ENCODE data around the gene GNGT2.

The GNGT2 gene

GRCh38 chr17:49227436-49228261, 17.3 kb upstream of the GNGT2 start:
- Histone ChIP-seq H3K36me3 (ENCODE audit: control insufficient read depth, low read depth, low read length) (no peaks in the 10 kb centered on the region), H3K4me3 (ENCODE audit: low read length) (no peak overlapping the region), H3K27me3 (ENCODE audit: control insufficient read depth, insufficient read depth, low read length) (peaks cover 92% of the 10 kb centered on the region), H3K9me3 (ENCODE audit: control insufficient read depth, low read depth, low read length) (no peaks in the 10 kb centered on the region), H3K4me1 (ENCODE audit: control insufficient read depth, low read depth, low read length) (peaks cover 5% of the 10 kb centered on the region), H3K9ac (ENCODE audit: low read length) (no peak overlapping the region), H3K27ac (ENCODE audit: low read length) (no peak overlapping the region)

DNA sequence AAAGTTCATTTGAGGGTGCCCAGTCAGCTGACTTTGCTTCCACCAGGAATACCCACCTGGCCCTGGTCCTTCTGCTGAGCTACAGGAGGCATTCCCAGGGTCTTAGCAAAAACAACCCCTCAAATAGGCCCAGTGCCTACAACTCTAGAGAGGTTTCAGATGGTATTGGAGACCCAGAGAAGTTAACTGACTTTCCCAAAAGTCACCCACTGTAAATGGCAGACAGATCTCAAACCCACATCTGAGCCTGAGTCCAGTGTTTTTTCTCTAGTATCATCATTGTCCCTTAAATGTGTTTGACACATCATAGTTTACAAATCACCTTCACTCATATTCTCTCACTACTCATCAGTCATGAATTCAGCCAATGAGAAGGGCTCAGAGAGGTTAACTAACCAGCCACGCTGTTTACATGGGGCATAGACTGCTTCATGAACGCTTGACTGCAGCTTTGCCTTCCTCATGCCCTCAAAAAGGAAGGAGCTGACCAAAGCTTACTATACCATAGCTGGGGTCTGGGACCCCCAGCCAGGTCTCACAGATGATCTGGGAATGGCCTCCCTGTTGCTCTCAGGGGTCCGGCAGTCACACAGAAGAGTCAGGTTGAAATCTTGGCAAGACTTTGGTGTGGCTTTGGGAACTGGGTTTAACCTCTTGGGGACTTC, 16.5 kb upstream of the GNGT2 start:
- H3K27me3 ChIP-seq (ENCODE audit: control insufficient read depth, insufficient read depth, low read length), result peaks cover 98% of the 10 kb centered on the region
- no peak overlapping the region for H3K9ac ChIP-seq (ENCODE audit: low read length)

DNA sequence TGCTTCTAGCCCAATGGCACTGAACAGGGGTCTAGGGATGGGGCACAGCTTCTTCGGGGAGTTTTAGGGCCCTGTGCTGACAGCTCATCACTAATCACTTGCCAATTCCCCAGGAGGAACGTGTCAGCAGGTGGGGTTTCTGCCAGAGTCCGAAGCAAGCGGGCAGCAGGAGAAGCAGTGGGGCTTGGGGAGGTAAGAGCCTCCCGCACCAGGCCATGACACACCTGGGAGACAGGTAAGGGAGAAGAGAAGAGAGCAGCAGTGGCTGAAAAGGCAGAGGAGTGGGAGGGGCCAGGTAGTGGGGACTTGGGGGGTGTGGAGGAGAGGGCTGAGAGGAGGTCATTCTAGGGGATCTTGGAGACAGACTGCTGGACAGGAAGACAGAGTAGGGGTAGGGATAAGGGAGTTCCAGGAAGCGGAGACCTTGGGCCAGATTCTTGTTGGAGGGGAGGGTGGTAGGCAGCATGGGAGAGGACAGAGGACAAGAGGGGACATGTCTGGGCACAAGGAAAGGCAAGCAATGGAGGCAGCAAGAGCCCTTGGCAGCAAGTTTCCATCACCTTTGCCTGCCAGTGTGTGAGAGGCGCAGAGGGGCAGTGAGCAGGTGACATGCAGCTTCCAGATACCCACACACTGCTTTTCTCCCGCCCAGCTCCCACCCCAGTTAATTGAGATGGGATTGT, 15.3 kb upstream of the GNGT2 start:
- Histone ChIP-seq H3K4me3 (ENCODE audit: low read length) (no peak overlapping the region), H3K9me3 (ENCODE audit: control insufficient read depth, low read depth, low read length) (no peaks in the 10 kb centered on the region), H3K27me3 (ENCODE audit: control insufficient read depth, insufficient read depth, low read length) (peaks cover 91% of the 10 kb centered on the region), H3K36me3 (ENCODE audit: control insufficient read depth, low read depth, low read length) (no peaks in the 10 kb centered on the region), H3K9ac (ENCODE audit: low read length) (no peak overlapping the region), H3K27ac (ENCODE audit: low read length) (no peak overlapping the region), H3K4me1 (ENCODE audit: control insufficient read depth, low read depth, low read length) (peaks cover 5% of the 10 kb centered on the region)

More for the DNA sequence above, 16.5 kb upstream of the GNGT2 start:
- H3K4me1 ChIP-seq (ENCODE audit: control insufficient read depth, low read depth, low read length), result peaks cover 5% of the 10 kb centered on the region
- H3K27ac ChIP-seq (ENCODE audit: low read length), result no peak overlapping the region
- H3K4me3 ChIP-seq (ENCODE audit: low read length), result no peak overlapping the region
- H3K36me3 ChIP-seq (ENCODE audit: control insufficient read depth, low read depth, low read length), result no peaks in the 10 kb centered on the region
- H3K9me3 ChIP-seq (ENCODE audit: control insufficient read depth, low read depth, low read length), result no peaks in the 10 kb centered on the region

- H3K4me3 ChIP-seq (ENCODE audit: low read length), result peak overlapping the region; percentile 59
- no peak overlapping the region for H3K9ac ChIP-seq (ENCODE audit: low read length)
Observed at GRCh38 chr17:49224997-49225337, 14.6 kb upstream of the GNGT2 start.

DNA sequence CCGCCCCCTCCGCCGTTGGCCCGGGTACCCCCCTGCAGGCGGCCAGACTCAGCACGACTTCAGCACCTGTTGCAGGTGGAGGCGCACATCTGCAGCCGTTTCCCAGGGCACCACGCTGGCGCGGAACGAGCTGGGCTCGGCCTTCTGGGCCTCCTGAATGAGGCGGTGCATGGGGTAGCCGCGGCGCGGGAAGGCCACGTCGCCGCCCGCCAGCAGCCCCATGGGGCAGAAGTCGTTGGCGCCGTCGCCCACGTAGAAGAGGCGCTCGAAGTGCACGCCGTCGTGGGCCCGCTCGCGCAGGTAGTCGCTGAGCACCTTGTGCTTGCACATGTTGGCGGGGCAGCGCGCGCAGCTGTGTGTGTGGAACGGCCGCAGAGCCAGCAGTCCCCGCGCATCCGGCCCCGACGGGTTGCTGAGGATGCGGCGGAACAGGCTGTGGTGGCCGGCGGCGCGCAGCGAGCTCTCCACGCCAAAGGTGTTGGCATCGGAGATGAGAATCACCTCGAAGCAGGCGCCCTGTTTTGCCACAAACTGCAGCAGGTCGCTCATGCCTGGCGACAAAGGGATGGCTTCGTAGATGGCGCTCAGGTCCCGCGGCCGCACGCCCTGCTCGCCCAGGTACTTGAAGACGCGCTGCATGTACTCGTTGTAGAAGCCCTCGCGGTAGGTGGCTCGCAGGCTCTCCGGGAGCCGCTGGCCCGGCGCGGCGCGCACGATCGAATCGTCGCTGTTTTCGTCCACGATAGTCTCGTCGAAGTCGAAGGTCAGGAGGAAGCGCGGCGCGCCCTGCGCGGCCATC, 14.0 kb upstream of the GNGT2 start:
- peaks cover 80% of the 10 kb centered on the region for H3K27me3 ChIP-seq (ENCODE audit: control insufficient read depth, insufficient read depth, low read length)
- H3K4me3 ChIP-seq (ENCODE audit: low read length), result peak overlapping the region; percentile 59
- no peaks in the 10 kb centered on the region for H3K36me3 ChIP-seq (ENCODE audit: control insufficient read depth, low read depth, low read length)
- no peaks in the 10 kb centered on the region for H3K9me3 ChIP-seq (ENCODE audit: control insufficient read depth, low read depth, low read length)
- no peak overlapping the region for H3K9ac ChIP-seq (ENCODE audit: low read length)
- H3K27ac ChIP-seq (ENCODE audit: low read length), result no peak overlapping the region
- peaks cover 5% of the 10 kb centered on the region for H3K4me1 ChIP-seq (ENCODE audit: control insufficient read depth, low read depth, low read length)

More at GRCh38 chr17:49224997-49225337, 14.6 kb upstream of the GNGT2 start:
- H3K36me3 ChIP-seq (ENCODE audit: control insufficient read depth, low read depth, low read length), result no peaks in the 10 kb centered on the region
- H3K27ac ChIP-seq (ENCODE audit: low read length), result no peak overlapping the region
- peaks cover 5% of the 10 kb centered on the region for H3K4me1 ChIP-seq (ENCODE audit: control insufficient read depth, low read depth, low read length)
- H3K27me3 ChIP-seq (ENCODE audit: control insufficient read depth, insufficient read depth, low read length), result peaks cover 86% of the 10 kb centered on the region
- no peaks in the 10 kb centered on the region for H3K9me3 ChIP-seq (ENCODE audit: control insufficient read depth, low read depth, low read length)

DNA sequence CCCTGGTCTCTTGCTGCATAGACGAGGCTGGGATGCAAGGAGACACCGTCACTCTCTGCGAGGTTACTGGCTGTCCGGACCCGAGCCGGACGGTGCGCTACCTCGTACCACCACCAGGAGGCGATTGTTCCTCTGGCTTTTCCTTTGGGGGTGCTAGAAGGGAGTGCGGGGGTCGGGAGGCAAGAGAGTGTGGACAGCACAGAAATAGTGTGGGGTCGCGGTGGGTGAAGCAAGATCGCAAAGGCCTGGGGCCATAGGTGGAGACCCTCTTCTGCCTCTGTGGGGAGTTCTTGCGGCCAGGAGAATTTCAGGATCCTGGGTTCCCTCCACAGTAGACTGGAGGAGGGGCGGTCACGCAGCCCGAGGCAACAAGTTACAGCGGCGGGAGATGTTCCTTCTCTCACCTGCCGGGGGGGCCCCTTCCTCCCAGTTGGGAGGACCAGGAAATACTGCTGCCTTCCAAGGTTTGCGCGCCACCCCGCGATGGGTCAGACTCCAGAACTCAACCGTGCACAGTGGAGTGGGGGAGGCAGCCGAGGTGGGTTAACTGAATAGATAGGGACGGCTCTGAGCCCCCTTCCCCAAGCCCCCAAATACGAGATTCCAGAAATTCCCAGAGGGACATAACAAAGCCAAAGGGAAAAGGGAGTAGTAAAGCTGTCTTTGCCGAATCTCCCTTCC, 13.3 kb upstream of the GNGT2 start:
- H3K27ac ChIP-seq (ENCODE audit: low read length), result no peak overlapping the region
- no peaks in the 10 kb centered on the region for H3K9me3 ChIP-seq (ENCODE audit: control insufficient read depth, low read depth, low read length)
- H3K36me3 ChIP-seq (ENCODE audit: control insufficient read depth, low read depth, low read length), result no peaks in the 10 kb centered on the region
- peaks cover 5% of the 10 kb centered on the region for H3K4me1 ChIP-seq (ENCODE audit: control insufficient read depth, low read depth, low read length)
- peaks cover 73% of the 10 kb centered on the region for H3K27me3 ChIP-seq (ENCODE audit: control insufficient read depth, insufficient read depth, low read length)
- H3K9ac ChIP-seq (ENCODE audit: low read length), result no peak overlapping the region
- H3K4me3 ChIP-seq (ENCODE audit: low read length), result peak overlapping the region; percentile 59

DNA sequence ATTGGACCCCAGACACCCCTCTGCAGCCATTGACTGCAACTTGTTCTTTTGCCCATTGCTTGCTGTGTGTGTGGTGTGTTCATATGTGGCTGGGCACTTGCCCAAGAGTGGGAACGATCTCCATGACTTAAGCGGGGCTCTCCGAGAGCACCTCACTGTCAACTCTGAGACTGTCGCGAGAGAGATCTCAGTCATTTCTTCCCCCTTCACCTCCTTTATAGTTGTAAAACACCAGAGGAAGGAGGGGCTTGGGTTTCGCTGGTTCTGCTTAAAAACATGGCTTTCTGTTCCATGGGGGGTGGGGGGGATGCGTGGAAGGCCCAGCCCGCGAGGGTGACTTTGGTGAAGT, 12.8 kb upstream of the GNGT2 start:
- peaks cover 5% of the 10 kb centered on the region for H3K4me1 ChIP-seq (ENCODE audit: control insufficient read depth, low read depth, low read length)
- H3K4me3 ChIP-seq (ENCODE audit: low read length), result peak overlapping the region; percentile 59
- H3K27me3 ChIP-seq (ENCODE audit: control insufficient read depth, insufficient read depth, low read length), result peaks cover 68% of the 10 kb centered on the region
- no peak overlapping the region for H3K27ac ChIP-seq (ENCODE audit: low read length)
- no peaks in the 10 kb centered on the region for H3K36me3 ChIP-seq (ENCODE audit: control insufficient read depth, low read depth, low read length)
- no peak overlapping the region for H3K9ac ChIP-seq (ENCODE audit: low read length)
- H3K9me3 ChIP-seq (ENCODE audit: control insufficient read depth, low read depth, low read length), result no peaks in the 10 kb centered on the region

GRCh38 chr17:49219987-49220386, 9.6 kb upstream of the GNGT2 start:
- Histone ChIP-seq H3K36me3 (ENCODE audit: control insufficient read depth, low read depth, low read length) (no peaks in the 10 kb centered on the region), H3K9ac (ENCODE audit: low read length) (no peak overlapping the region), H3K9me3 (ENCODE audit: control insufficient read depth, low read depth, low read length) (no peaks in the 10 kb centered on the region), H3K4me3 (ENCODE audit: low read length) (no peak overlapping the region), H3K27ac (ENCODE audit: low read length) (no peak overlapping the region), H3K4me1 (ENCODE audit: control insufficient read depth, low read depth, low read length) (peaks cover 5% of the 10 kb centered on the region), H3K27me3 (ENCODE audit: control insufficient read depth, insufficient read depth, low read length) (peaks cover 36% of the 10 kb centered on the region)

GRCh38 chr17:49218941-49219913, 8.9 kb upstream of the GNGT2 start:
- H3K36me3 ChIP-seq (ENCODE audit: control insufficient read depth, low read depth, low read length), result no peaks in the 10 kb centered on the region
- H3K4me3 ChIP-seq (ENCODE audit: low read length), result no peak overlapping the region
- peaks cover 28% of the 10 kb centered on the region for H3K27me3 ChIP-seq (ENCODE audit: control insufficient read depth, insufficient read depth, low read length)
- peaks cover 5% of the 10 kb centered on the region for H3K4me1 ChIP-seq (ENCODE audit: control insufficient read depth, low read depth, low read length)
- H3K9ac ChIP-seq (ENCODE audit: low read length), result no peak overlapping the region
- no peak overlapping the region for H3K27ac ChIP-seq (ENCODE audit: low read length)
- H3K9me3 ChIP-seq (ENCODE audit: control insufficient read depth, low read depth, low read length), result no peaks in the 10 kb centered on the region
